Neural cell (in vitro differentiated cells): ENCODE data around the gene SSBP4. TPM values are rescaled to one million over a fixed set of nuclear protein-coding genes. Genes with fewer than 3 reads are reported as not detected.

Source experiments
- H2AFZ ChIP-seq: fragments of 200-600, 300-800 bp; sonication (generic), shearing (Covaris generic); 2 replicates; pipeline ENCODE4 v1.6.0; 2014; ENCODE audit warnings: low read depth, mild to moderate bottlenecking, antibody characterized with exemption, low read length, moderate library complexity
- H3F3A ChIP-seq: fragments of 200-600 bp; shearing (Covaris generic); 2 replicates; pipeline ENCODE4 v1.6.1; 2016; ENCODE audit warnings: mild to moderate bottlenecking, moderate library complexity, mixed read lengths, antibody characterized with exemption, low read length; ENCODE audit not compliant: insufficient read depth, poor library complexity, severe bottlenecking
- H3K27ac ChIP-seq: fragments of 200-600, 300-800 bp; sonication (generic), shearing (Covaris generic); 2 replicates; pipeline ENCODE4 v1.5.1; 2014; ENCODE audit warnings: mild to moderate bottlenecking, low read length, moderate library complexity
- H3K27me3 ChIP-seq: fragments of 300-800, 200-600 bp; sonication (generic), shearing (Covaris generic); 2 replicates; pipeline ENCODE4 v1.6.0; 2014; ENCODE audit warnings: mild to moderate bottlenecking, low read depth, low read length, moderate library complexity; ENCODE audit not compliant: insufficient read depth
- H3K36me3 ChIP-seq: fragments of 300-800, 200-600 bp; sonication (generic), shearing (Covaris generic); 2 replicates; pipeline ENCODE4 v1.5.1; 2014; ENCODE audit warnings: mild to moderate bottlenecking, antibody characterized with exemption, low read length, moderate library complexity; ENCODE audit not compliant: insufficient read depth
- H3K4me2 ChIP-seq: fragments of 300-800, 200-600 bp; sonication (generic), shearing (Covaris generic); 2 replicates; pipeline ENCODE4 v1.6.0; 2014; ENCODE audit warnings: mild to moderate bottlenecking, low read length
- H3K4me3 ChIP-seq: fragments of 300-800, 200-600 bp; sonication (generic), shearing (Covaris generic); 2 replicates; pipeline ENCODE4 v1.5.1; 2014; ENCODE audit warnings: mild to moderate bottlenecking, low read length, moderate library complexity
- H3K79me2 ChIP-seq: fragments of 200-600 bp; shearing (Covaris generic); replicated peaks from 2 replicates; pipeline ENCODE4 v1.6.0; 2014; ENCODE audit warnings: mild to moderate bottlenecking, low read length, moderate library complexity; ENCODE audit not compliant: insufficient read depth
- H3K9ac ChIP-seq: fragments of 300-800, 200-600 bp; sonication (generic), shearing (Covaris generic); 2 replicates; pipeline ENCODE4 v1.6.1; 2016; ENCODE audit warnings: mild to moderate bottlenecking, low read length, mixed read lengths
- H3K9me2 ChIP-seq: fragments of 200-600 bp; shearing (Covaris generic); 2 replicates; pipeline ENCODE4 v1.6.1; 2016; ENCODE audit warnings: mild to moderate bottlenecking, low read length, mixed read lengths; ENCODE audit not compliant: insufficient read depth
- H3K9me3 ChIP-seq: fragments of 200-600, 300-800 bp; sonication (generic), shearing (Covaris generic); 2 replicates; pipeline ENCODE4 v1.6.1; 2016; ENCODE audit warnings: mild to moderate bottlenecking, mixed run types, low read length, moderate library complexity, mixed read lengths
- H4K20me1 ChIP-seq: fragments of 200-600 bp; shearing (Covaris generic); 2 replicates; pipeline ENCODE4 v1.6.1; 2016; ENCODE audit warnings: mild to moderate bottlenecking, mixed run types; ENCODE audit not compliant: insufficient read depth
- CTCF ChIP-seq: fragments of 450-650 bp; IDR thresholded peaks from 2 replicates; pipeline ENCODE4 v1.5.1; 2014; ENCODE audit warnings: antibody characterized with exemption, mild to moderate bottlenecking, moderate library complexity; ENCODE audit not compliant: poor library complexity, severe bottlenecking
- EP300 ChIP-seq: fragments of 450-650 bp; conservative IDR thresholded peaks from 2 replicates; pipeline ENCODE4 v1.6.1; 2014; ENCODE audit warnings: antibody characterized with exemption, mild to moderate bottlenecking, moderate library complexity; ENCODE audit not compliant: poor library complexity, severe bottlenecking
- EZH2 ChIP-seq: fragments of 200-600, 300-800 bp; shearing (Covaris generic), sonication (generic); IDR thresholded peaks from 2 replicates; pipeline ENCODE4 v1.6.1; 2014; ENCODE audit warnings: antibody characterized with exemption, low read length, borderline replicate concordance, mild to moderate bottlenecking; ENCODE audit not compliant: insufficient read depth, poor library complexity, severe bottlenecking
- MXI1 ChIP-seq: fragments of 450-650 bp; conservative IDR thresholded peaks from 2 replicates; pipeline ENCODE4 v1.6.1; 2014; ENCODE audit warnings: antibody characterized with exemption, mild to moderate bottlenecking; ENCODE audit not compliant: poor library complexity, severe bottlenecking
- POLR2AphosphoS5 ChIP-seq: IDR thresholded peaks from 2 replicates; pipeline ENCODE4 v1.6.1; 2012
- RAD21 ChIP-seq: fragments of 450-650 bp; conservative IDR thresholded peaks from 2 replicates; pipeline ENCODE4 v1.6.1; 2014; ENCODE audit warnings: antibody characterized with exemption, mild to moderate bottlenecking, moderate library complexity
- REST ChIP-seq: IDR thresholded peaks from 2 replicates; pipeline ENCODE4 v1.6.1; 2012; ENCODE audit warnings: borderline replicate concordance
- SMC3 ChIP-seq: fragments of 450-650 bp; conservative IDR thresholded peaks from 2 replicates; pipeline ENCODE4 v1.6.1; 2014; ENCODE audit warnings: antibody characterized with exemption, mild to moderate bottlenecking, moderate library complexity; ENCODE audit not compliant: poor library complexity
- TAF1 ChIP-seq: IDR thresholded peaks from 2 replicates; pipeline ENCODE4 v1.6.1; 2012; ENCODE audit warnings: low read depth
- polyA minus RNA-seq: library from RNA; depleted of rRNA, polyadenylated mRNA; stranded (reverse); fragments of >200 nt; gene quantifications from 2 replicates; pipeline ENCODE4 v1.2.3, GENCODE V29; 2014
- polyA plus RNA-seq: library from polyadenylated mRNA; depleted of rRNA; stranded (reverse); fragments of >200 nt; gene quantifications from 2 replicates; pipeline ENCODE4 v1.2.3, GENCODE V29; 2014

Gene SSBP4
- 148 and 166 TPM in 2 replicates for polyA plus RNA-seq
- 75.0 and 80.3 TPM in 2 replicates for polyA minus RNA-seq

- Histone ChIP-seq H3K9me3 (no peaks in the 10 kb centered on the region), H3K4me3 (peak within 1 kb of the TSS; percentile 88), H3K9me2 (no peaks in the 10 kb centered on the region), H3F3A (peaks cover 3% of the 10 kb centered on the region), H2AFZ (peak within 1 kb of the TSS; percentile 45), H3K27me3 (no peaks in the 10 kb centered on the region), H3K27ac (peak within 1 kb of the TSS; percentile 77), H3K36me3 (no peaks in the 10 kb centered on the region), H3K4me2 (peak within 1 kb of the TSS; percentile 80), H3K9ac (peak within 1 kb of the TSS; percentile 66), H3K79me2 (peaks cover 29% of the 10 kb centered on the region), H4K20me1 (no peaks in the 10 kb centered on the region)
- peak; percentile 44 for TF ChIP-seq SMC3
- peak; percentile 90 for TF ChIP-seq MXI1
- peak; percentile 48 for TF ChIP-seq POLR2AphosphoS5
- TF ChIP-seq REST, result no peak
- TF ChIP-seq RAD21, result peak; percentile 36
- peak; percentile 86 for TF ChIP-seq EP300
- TF ChIP-seq EZH2, result no peak
- no peak for TF ChIP-seq TAF1
- peak; percentile 74 for TF ChIP-seq CTCF
Measured at GRCh38 chr19:18419195-18419698, at the start of gene SSBP4. Gene SSBP4 (plus strand): TSS chr19:18419398. CDS start chr19:18419649, 251 bp downstream.

GRCh38 chr19:18373407-18373891 is 45.7 kb upstream of the SSBP4 start:
- no peak overlapping the region for H3K4me3 ChIP-seq

More at GRCh38 chr19:18373407-18373891, 45.7 kb upstream of the SSBP4 start:
- H3K27me3 ChIP-seq, result no peaks in the 10 kb centered on the region
- no peak overlapping the region for H3K27ac ChIP-seq
- no peaks in the 10 kb centered on the region for H4K20me1 ChIP-seq
- H3K9ac ChIP-seq, result no peak overlapping the region
- no peaks in the 10 kb centered on the region for H3F3A ChIP-seq
- H2AFZ ChIP-seq, result no peak overlapping the region
- H3K4me2 ChIP-seq, result no peak overlapping the region
- H3K79me2 ChIP-seq, result no peaks in the 10 kb centered on the region
- H3K36me3 ChIP-seq, result no peaks in the 10 kb centered on the region
- no peaks in the 10 kb centered on the region for H3K9me2 ChIP-seq
- H3K9me3 ChIP-seq, result no peaks in the 10 kb centered on the region
- no peak for TF ChIP-seq MXI1
